Activated T-cell treated with anti-CD3 and anti-CD28 coated beads, Interleukin-2, amount 50 U/mL, for 24 hours (primary cell): ENCODE results near the gene GPX7.
A peak's percentile ranks its signal among the peaks of the same experiment; 100 is the strongest.

Experiments used
- DNase-seq: peaks from one replicate; pipeline ENCODE4 v3.0.0-alpha.2; 2020
- H3K27ac Mint-ChIP-seq: 2 replicates; pipeline ENCODE4 v1.8.0; 2020; ENCODE audit warnings: mild to moderate bottlenecking, mixed read lengths
- H3K27me3 Mint-ChIP-seq: 2 replicates; pipeline ENCODE4 v1.8.0; 2020; ENCODE audit warnings: mixed read lengths
- H3K36me3 Mint-ChIP-seq: 2 replicates; pipeline ENCODE4 v1.8.0; 2020; ENCODE audit warnings: low read depth, mixed read lengths
- H3K4me1 Mint-ChIP-seq: 2 replicates; pipeline ENCODE4 v1.8.0; 2020; ENCODE audit warnings: low read depth, mixed read lengths
- H3K4me3 Mint-ChIP-seq: 2 replicates; pipeline ENCODE4 v1.8.0; 2020; ENCODE audit warnings: mild to moderate bottlenecking, moderate library complexity, mixed read lengths
- H3K9me3 Mint-ChIP-seq: 2 replicates; pipeline ENCODE4 v1.8.0; 2020; ENCODE audit warnings: mixed read lengths

Gene GPX7

GRCh38 chr1:52631759-52632331, 29.7 kb downstream of the GPX7 start:
- Mint-ChIP-seq H3K4me1 (peaks cover 56% of the 10 kb centered on the region), H3K27me3 (no peaks in the 10 kb centered on the region), H3K9me3 (peaks cover 3% of the 10 kb centered on the region), H3K27ac (peak overlapping the region; percentile 93), H3K4me3 (peak overlapping the region; percentile 78), H3K36me3 (peaks cover 3% of the 10 kb centered on the region)
- peak; percentile 49 for DNase-seq

DNA sequence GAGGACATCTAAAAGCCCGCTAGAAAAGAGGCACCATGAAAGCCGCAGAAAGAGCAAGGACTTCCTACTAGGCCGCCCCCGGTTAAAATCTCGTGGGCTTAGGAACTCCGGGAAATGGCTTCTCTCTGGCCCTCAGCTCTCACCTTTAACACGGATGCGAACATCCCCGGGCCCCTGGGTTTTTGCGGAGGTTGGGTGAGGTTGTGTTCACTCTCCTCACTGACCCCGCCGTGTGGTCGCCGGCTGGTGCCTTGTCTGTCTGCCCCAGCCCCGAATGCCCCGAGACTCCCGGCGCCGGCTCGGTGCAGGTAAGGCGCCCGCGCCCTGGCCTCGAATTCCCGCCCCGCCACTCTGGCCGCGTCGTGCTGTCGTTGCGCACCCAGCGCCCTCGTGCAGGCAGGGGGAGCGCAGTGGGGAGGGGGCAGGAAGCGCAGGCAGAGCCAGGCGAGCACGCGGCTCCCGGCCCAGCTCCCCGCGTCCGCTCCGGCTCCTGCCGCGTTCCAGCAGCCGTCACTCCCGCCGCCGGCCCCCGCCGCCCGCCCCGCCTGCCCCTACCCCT, 30.6 kb downstream of the GPX7 start, which contains the start of gene SHISAL2A:
TSS of gene SHISAL2A (plus strand) at position 437 of the 559 bp plus-strand sequence. CDS start 326 bp downstream, outside the sequence.
- Mint-ChIP-seq H3K27me3 (no peaks in the 10 kb centered on the region), H3K36me3 (peaks cover 3% of the 10 kb centered on the region), H3K4me1 (peaks cover 62% of the 10 kb centered on the region), H3K4me3 (peak within 1 kb of the TSS; percentile 78), H3K9me3 (peaks cover 3% of the 10 kb centered on the region), H3K27ac (peak within 1 kb of the TSS; percentile 95)
- DNase-seq = peak; percentile 82

DNA sequence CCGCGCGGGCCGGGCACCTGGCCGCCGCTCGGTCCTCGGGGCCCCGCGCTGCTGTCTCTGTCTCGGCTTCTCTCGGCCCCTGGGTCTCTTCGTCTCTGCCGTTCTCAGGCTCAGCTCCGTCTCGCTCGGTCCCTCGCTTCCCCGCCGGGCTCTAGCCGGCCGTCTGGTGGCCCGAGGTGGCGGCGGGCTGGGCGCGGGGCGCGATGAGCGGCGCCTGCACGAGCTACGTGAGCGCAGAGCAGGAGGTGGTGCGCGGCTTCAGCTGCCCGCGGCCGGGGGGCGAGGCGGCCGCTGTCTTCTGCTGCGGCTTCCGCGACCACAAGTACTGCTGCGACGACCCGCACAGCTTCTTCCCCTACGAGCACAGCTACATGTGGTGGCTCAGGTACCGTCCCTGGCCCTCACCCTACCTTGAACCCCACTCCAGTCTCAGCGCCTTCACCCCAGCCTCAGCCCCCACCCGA, 31.2 kb downstream of the GPX7 start:
- H3K36me3 Mint-ChIP-seq = peaks cover 3% of the 10 kb centered on the region
- peaks cover 67% of the 10 kb centered on the region for H3K4me1 Mint-ChIP-seq
- H3K27ac Mint-ChIP-seq = peak overlapping the region; percentile 95
- H3K9me3 Mint-ChIP-seq = peaks cover 3% of the 10 kb centered on the region
- no peaks in the 10 kb centered on the region for H3K27me3 Mint-ChIP-seq
- peak overlapping the region; percentile 78 for H3K4me3 Mint-ChIP-seq
- peak; percentile 79 for DNase-seq

DNA sequence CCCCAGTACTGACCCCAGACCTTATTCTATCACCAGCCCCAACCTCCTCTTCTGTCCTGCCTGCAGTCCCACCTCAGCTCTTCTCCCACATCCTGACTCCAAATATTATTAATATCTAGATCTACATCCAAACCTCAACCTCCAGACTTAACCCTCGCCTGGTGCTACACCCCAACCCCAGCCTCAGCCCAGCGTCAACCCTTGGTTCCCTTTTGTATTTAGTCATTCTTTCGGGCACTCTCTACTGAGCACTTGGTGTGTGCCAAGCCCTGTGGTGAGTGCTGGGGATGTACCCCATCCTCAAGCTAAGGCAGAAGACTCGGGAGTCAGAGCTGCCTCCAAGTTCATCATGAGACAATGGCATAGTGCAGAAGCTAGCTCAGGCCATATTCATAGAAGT, 31.9 kb downstream of the GPX7 start:
- Mint-ChIP-seq H3K27me3 (no peaks in the 10 kb centered on the region), H3K36me3 (peaks cover 3% of the 10 kb centered on the region), H3K9me3 (peaks cover 3% of the 10 kb centered on the region), H3K4me1 (peaks cover 72% of the 10 kb centered on the region), H3K27ac (peak overlapping the region; percentile 95), H3K4me3 (peak overlapping the region; percentile 78)
- peak; percentile 52 for DNase-seq

DNA sequence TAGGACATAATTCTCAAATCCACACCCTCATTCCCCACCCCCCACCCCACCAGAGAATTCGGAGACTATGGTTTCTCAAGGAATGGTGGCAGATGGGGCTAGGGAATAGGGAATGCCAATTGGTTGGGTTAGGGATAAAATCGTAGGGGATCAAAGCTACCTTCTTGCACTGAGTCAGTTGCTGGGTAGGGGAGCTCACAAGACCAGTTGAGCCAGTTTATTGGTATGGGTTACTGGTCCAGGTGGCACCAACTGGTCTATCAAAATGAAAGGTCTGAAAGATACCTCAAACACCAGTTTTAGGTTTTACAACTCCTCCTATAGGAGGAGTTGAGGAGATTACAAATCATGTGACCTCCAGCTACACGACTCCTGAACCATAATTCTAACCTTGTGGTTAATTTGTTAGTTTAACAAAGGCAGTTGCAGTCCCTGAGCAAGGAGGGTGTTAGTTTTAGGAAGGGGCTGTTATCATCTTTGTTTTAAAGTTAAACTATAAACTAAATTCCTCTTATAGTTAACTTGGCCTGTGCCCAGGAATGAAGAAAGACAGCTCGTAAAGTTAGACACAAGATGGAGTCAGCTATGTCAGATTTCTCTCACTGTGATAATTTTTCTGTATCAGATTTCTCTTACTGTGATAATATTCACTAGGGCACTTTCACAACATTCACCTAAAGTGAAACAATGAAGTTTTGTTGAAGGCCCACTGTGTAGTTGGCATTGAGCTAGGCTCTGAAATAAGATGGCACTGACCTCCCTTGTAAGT, 33.3 kb downstream of the GPX7 start:
- no peak for DNase-seq
- peaks cover 73% of the 10 kb centered on the region for H3K4me1 Mint-ChIP-seq
- no peaks in the 10 kb centered on the region for H3K27me3 Mint-ChIP-seq
- peaks cover 5% of the 10 kb centered on the region for H3K36me3 Mint-ChIP-seq
- H3K4me3 Mint-ChIP-seq = no peak overlapping the region
- H3K27ac Mint-ChIP-seq = peak overlapping the region; percentile 95
- H3K9me3 Mint-ChIP-seq = peaks cover 3% of the 10 kb centered on the region

DNA sequence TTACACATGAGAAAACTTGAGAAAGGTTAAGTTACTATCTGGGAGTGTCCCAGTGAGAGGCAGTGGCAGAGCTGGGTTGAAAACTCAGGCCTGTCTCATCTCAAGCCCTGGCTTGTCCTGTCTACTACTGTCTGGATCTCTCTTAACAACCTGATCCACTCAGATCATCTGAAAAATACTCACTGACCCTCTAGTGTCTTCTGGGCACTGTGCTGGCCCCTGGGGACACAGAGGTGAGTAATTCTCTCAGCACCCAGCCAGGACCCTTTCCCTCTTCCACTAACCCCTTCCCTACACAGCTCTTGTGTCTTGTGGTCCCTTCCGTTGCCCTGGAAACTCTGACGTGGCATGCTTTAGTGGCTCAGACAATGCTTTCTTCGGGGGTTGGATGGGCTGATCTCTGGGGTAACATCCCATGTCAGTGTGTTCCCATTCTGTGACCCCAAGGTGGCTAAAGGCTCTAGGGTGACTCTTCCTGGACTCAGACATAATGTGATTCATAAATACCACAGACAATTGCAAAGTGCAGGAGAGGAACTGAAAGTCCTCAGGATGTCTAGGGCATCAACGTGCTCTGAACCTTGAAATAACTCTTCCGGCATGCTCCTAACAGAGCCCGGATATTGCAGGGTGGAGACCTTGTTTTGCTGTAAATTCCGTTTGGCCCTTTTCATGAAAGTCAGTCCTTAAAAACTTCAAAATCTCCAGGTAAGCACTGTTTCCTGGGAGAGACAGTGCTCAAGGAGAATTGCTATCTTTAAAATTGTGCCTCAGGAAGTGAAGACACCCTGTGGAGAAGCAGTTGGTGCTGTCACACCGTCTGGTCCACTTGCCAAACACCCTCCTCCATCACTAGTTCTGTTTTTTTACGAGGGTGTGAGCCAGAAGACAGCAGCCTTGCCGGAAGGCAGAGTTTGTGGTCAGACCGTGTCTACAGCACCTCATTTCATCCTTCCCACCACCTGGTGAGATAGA, 34.8 kb downstream of the GPX7 start:
- peaks cover 75% of the 10 kb centered on the region for H3K4me1 Mint-ChIP-seq
- H3K36me3 Mint-ChIP-seq = peaks cover 9% of the 10 kb centered on the region
- no peaks in the 10 kb centered on the region for H3K27me3 Mint-ChIP-seq
- DNase-seq = peak; percentile 75
- peak overlapping the region; percentile 66 for H3K4me3 Mint-ChIP-seq
- H3K27ac Mint-ChIP-seq = peak overlapping the region; percentile 98
- H3K9me3 Mint-ChIP-seq = peaks cover 3% of the 10 kb centered on the region

DNA sequence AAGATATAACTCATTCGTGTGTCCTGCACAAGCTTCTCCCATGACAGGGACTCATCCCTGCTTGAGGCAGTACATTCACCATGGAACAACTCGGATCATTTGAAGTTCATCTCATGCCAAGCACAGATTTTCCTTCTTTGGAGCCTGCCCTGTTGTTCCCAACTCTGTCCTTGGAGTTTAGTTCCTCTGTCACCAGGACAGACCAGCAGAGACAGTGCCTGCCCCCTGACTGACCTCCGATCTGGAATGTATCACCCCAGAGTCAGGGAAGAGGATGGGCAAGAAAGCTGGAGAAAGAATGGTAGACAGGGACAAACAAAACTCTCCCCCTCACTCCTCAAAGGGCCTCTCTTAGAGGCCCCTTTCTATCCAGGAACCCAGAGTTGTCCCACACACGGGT, 35.8 kb downstream of the GPX7 start:
- no peak for DNase-seq
- peaks cover 9% of the 10 kb centered on the region for H3K36me3 Mint-ChIP-seq
- H3K27ac Mint-ChIP-seq = peak overlapping the region; percentile 98
- H3K27me3 Mint-ChIP-seq = no peaks in the 10 kb centered on the region
- peaks cover 73% of the 10 kb centered on the region for H3K4me1 Mint-ChIP-seq
- peak overlapping the region; percentile 66 for H3K4me3 Mint-ChIP-seq
- peaks cover 3% of the 10 kb centered on the region for H3K9me3 Mint-ChIP-seq

DNA sequence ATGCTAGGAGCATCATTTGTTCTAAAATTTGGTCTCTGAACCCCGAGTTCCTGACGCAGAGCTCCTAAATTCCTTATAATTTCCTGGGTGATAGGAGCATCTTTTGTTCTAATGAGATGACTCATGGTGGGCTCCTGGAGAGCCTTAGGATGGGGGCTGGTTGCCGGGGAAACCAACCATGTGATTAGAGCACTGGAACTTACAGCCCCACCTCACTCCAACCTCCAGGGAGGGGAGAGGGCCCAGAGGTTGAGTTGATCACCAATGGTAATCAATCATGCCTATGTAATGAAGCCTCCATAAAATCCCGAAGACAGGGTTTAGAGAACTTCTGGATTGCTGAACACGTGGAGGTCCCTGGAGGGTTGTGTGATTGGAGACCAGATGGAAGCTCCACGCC, 38.5 kb downstream of the GPX7 start:
- DNase-seq = no peak
- Mint-ChIP-seq H3K27ac (no peak overlapping the region), H3K4me1 (peaks cover 50% of the 10 kb centered on the region), H3K36me3 (peaks cover 16% of the 10 kb centered on the region), H3K9me3 (no peaks in the 10 kb centered on the region), H3K27me3 (no peaks in the 10 kb centered on the region), H3K4me3 (no peak overlapping the region)

- no peak overlapping the region for H3K4me3 Mint-ChIP-seq
- peaks cover 16% of the 10 kb centered on the region for H3K36me3 Mint-ChIP-seq
- H3K4me1 Mint-ChIP-seq = peaks cover 48% of the 10 kb centered on the region
- no peaks in the 10 kb centered on the region for H3K9me3 Mint-ChIP-seq
- no peak for DNase-seq
- H3K27me3 Mint-ChIP-seq = no peaks in the 10 kb centered on the region
- peak overlapping the region; percentile 7 for H3K27ac Mint-ChIP-seq
These were observed 39.1 kb downstream of the GPX7 start for GRCh38 chr1:52641307-52641706.

GRCh38 chr1:52645261-52645660, 43.1 kb downstream of the GPX7 start:
- peaks cover 39% of the 10 kb centered on the region for H3K36me3 Mint-ChIP-seq
- H3K4me3 Mint-ChIP-seq = no peak overlapping the region
- H3K4me1 Mint-ChIP-seq = peaks cover 18% of the 10 kb centered on the region

GRCh38 chr1:52651904-52652303, 49.7 kb downstream of the GPX7 start:
- no peaks in the 10 kb centered on the region for H3K27me3 Mint-ChIP-seq
- H3K27ac Mint-ChIP-seq = peak overlapping the region; percentile 51
- no peak for DNase-seq
- H3K4me3 Mint-ChIP-seq = no peak overlapping the region
- peaks cover 52% of the 10 kb centered on the region for H3K36me3 Mint-ChIP-seq
- no peaks in the 10 kb centered on the region for H3K9me3 Mint-ChIP-seq
- peaks cover 15% of the 10 kb centered on the region for H3K4me1 Mint-ChIP-seq

More at GRCh38 chr1:52645261-52645660, 43.1 kb downstream of the GPX7 start:
- Mint-ChIP-seq H3K27ac (no peak overlapping the region), H3K27me3 (no peaks in the 10 kb centered on the region), H3K9me3 (no peaks in the 10 kb centered on the region)
- no peak for DNase-seq

- no peak for DNase-seq
- H3K36me3 Mint-ChIP-seq = peaks cover 51% of the 10 kb centered on the region
- H3K9me3 Mint-ChIP-seq = no peaks in the 10 kb centered on the region
- H3K4me1 Mint-ChIP-seq = peaks cover 19% of the 10 kb centered on the region
- H3K4me3 Mint-ChIP-seq = no peak overlapping the region
- no peaks in the 10 kb centered on the region for H3K27me3 Mint-ChIP-seq
- H3K27ac Mint-ChIP-seq = no peak overlapping the region
These were observed 51.2 kb downstream of the GPX7 start for GRCh38 chr1:52653207-52653849.

- Mint-ChIP-seq H3K9me3 (no peaks in the 10 kb centered on the region), H3K27me3 (no peaks in the 10 kb centered on the region), H3K27ac (no peak overlapping the region), H3K4me1 (peaks cover 26% of the 10 kb centered on the region), H3K4me3 (no peak overlapping the region), H3K36me3 (peaks cover 49% of the 10 kb centered on the region)
- DNase-seq = no peak
These were observed 51.9 kb downstream of the GPX7 start for GRCh38 chr1:52654063-52654462.

DNA sequence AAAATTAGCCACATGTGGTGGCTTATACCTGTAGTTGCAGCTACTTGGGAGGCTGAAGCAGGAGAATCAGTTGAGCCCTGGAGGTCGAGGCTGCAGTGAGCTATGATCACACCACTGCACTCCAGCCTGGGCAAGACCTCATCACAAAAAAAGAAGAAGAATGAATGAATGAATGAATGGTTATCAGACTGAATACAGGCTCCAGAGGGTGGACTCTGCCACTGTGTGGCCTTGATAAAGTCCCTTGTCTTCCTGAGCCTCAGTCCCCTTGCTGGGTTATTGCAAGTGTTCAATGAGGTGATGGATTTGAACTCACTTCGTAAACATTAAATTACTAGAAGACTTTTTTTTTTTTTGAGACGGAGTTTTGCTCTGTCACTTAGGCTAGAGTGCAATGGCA, 55.5 kb downstream of the GPX7 start:
- no peak for DNase-seq
- Mint-ChIP-seq H3K4me1 (peaks cover 38% of the 10 kb centered on the region), H3K4me3 (no peak overlapping the region), H3K27ac (no peak overlapping the region), H3K27me3 (no peaks in the 10 kb centered on the region), H3K9me3 (no peaks in the 10 kb centered on the region), H3K36me3 (peaks cover 34% of the 10 kb centered on the region)
